Muscle layer of colon (tissue), 2 donors: ENCODE data around the gene SCUBE1.

Experiments
- H3K27ac ChIP-seq: one replicate; pipeline ENCODE4 v1.7.0; 2013; ENCODE audit warnings: low read depth, mild to moderate bottlenecking, low read length, moderate library complexity
- H3K27me3 ChIP-seq, 2 donors: one replicate each; pipeline ENCODE4 v1.7.0; 2013; ENCODE audit warnings: low read length in 2 of 2, mild to moderate bottlenecking in 2 of 2; ENCODE audit not compliant: insufficient read depth in 2 of 2, control insufficient read depth in 1 of 2
- H3K36me3 ChIP-seq: one replicate; pipeline ENCODE4 v1.7.0; 2013; ENCODE audit warnings: mild to moderate bottlenecking, low read length; ENCODE audit not compliant: insufficient read depth
- H3K4me1 ChIP-seq: one replicate; pipeline ENCODE4 v1.7.0; 2013; ENCODE audit warnings: mild to moderate bottlenecking, low read length; ENCODE audit not compliant: insufficient read depth
- H3K4me3 ChIP-seq, 2 donors: one replicate each; pipeline ENCODE4 v1.7.0; 2013; ENCODE audit warnings: low read length in 2 of 2, low read depth in 1 of 2, mild to moderate bottlenecking in 1 of 2, moderate library complexity in 1 of 2
- H3K9ac ChIP-seq: one replicate; pipeline ENCODE4 v1.7.0; 2013; ENCODE audit warnings: low read length
- H3K9me3 ChIP-seq: one replicate; pipeline ENCODE4 v1.7.0; 2013; ENCODE audit warnings: mild to moderate bottlenecking, low read length
- donor health status: abdominal sarcoma.
- donor health status: Adenocarcinoma of cecum.

Gene SCUBE1

GRCh38 chr22:43249789-43250471, 93.2 kb downstream of the SCUBE1 start:
- Histone ChIP-seq H3K4me1 (no peaks in the 10 kb centered on the region), H3K27me3 (no peaks in the 10 kb centered on the region), H3K9me3 (no peaks in the 10 kb centered on the region), H3K4me3 (no peak overlapping the region), H3K9ac (no peak overlapping the region), H3K27ac (no peak overlapping the region), H3K36me3 (no peaks in the 10 kb centered on the region)

DNA sequence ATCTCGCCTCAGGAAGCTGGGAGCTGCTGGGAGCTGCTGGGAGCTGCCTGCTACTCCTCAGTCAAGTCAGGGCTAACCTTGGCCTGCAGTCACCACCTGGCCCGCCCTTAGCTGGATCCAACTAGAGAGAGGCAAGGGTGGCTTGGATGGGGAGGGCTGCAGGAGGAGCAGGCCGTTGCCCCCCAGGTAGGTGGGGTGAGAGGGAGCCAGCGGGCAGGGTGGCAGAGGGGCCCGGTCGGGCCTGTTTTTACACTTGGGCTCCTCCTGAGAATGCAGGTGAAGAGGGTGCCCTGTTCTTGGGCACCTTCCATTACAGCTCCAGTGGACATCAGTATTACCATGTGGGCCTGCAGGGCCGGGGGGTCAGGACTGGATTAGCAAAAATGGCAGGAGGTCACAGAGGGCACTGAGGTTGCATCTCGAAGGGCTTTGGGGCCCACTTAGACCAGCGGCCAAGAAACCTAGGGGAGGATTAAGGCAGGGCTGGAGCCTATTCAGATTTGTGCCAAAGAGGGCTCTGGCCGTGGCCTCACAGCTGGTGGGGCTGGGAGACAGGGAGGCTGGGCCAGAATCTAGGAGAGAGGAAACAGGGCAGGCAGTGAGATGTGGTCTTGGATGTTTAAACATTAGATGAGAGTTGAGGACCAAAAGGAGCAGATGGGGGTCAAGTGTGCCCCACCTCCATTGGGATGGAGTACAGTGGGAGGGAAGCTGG, 95.5 kb downstream of the SCUBE1 start:
- Histone ChIP-seq H3K4me1 (no peaks in the 10 kb centered on the region), H3K36me3 (no peaks in the 10 kb centered on the region), H3K27ac (no peak overlapping the region), H3K27me3 (no peaks in the 10 kb centered on the region), H3K4me3 (no peak overlapping the region), H3K9ac (no peak overlapping the region), H3K9me3 (no peaks in the 10 kb centered on the region)

- Histone ChIP-seq H3K27ac (no peak overlapping the region), H3K4me1 (no peaks in the 10 kb centered on the region), H3K36me3 (no peaks in the 10 kb centered on the region), H3K9me3 (no peaks in the 10 kb centered on the region), H3K27me3 (no peaks in the 10 kb centered on the region), H3K9ac (no peak overlapping the region), H3K4me3 (no peak overlapping the region)
Measured at GRCh38 chr22:43246188-43246587, 97.0 kb downstream of the SCUBE1 start.

GRCh38 chr22:43245717-43246116, 97.5 kb downstream of the SCUBE1 start:
- Histone ChIP-seq H3K9ac (no peak overlapping the region), H3K4me3 (no peak overlapping the region), H3K4me1 (no peaks in the 10 kb centered on the region), H3K27me3 (peaks cover 0 to 3% of the 10 kb centered on the region in 2 donors), H3K9me3 (no peaks in the 10 kb centered on the region), H3K27ac (no peak overlapping the region), H3K36me3 (no peaks in the 10 kb centered on the region)

DNA sequence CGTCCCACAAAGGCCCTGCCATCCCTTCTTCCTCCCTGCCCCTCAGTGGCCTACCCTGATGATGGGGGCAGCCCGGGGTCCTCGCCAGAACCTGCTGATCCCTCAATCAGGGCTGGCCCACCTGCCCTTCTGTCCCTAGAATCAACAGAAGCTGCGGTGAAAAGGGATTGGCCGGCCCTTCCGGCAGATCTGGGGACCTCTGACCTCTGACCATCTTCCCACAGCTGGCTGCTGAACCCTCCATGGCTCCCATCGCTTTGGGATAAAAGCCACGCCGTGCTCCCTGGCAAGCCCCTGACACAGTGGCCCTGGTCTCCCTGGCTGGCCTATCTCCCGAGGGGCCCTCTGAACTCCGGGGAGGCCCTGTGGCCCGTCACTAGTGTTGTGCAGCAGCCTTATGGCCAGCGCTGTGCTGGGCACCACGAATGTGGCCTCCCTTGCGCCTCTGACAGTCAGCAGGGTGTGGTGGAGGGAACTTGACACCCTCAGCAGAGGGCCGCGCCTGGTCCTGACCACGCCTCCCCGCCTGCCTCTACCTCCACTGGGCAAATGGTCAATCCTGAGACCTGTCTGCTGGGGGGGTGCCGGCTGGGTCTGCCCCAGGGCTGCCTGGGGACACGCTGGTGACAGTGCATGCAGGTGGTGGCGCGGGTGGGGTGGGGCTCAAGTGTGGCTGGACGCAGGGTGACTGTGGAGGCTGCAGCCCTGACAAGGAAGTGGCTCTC, 98.2 kb downstream of the SCUBE1 start:
- H3K4me1 ChIP-seq, result peaks cover 4% of the 10 kb centered on the region
- no peak overlapping the region for H3K27ac ChIP-seq
- no peaks in the 10 kb centered on the region for H3K36me3 ChIP-seq
- H3K9ac ChIP-seq, result no peak overlapping the region
- H3K27me3 ChIP-seq, result peaks cover 0 to 10% of the 10 kb centered on the region in 2 donors
- no peak overlapping the region for H3K4me3 ChIP-seq
- no peaks in the 10 kb centered on the region for H3K9me3 ChIP-seq

GRCh38 chr22:43244402-43244801, 98.8 kb downstream of the SCUBE1 start:
- Histone ChIP-seq H3K36me3 (no peaks in the 10 kb centered on the region), H3K9ac (no peak overlapping the region), H3K27ac (no peak overlapping the region), H3K4me1 (peaks cover 7% of the 10 kb centered on the region), H3K27me3 (peaks cover 0 to 12% of the 10 kb centered on the region in 2 donors), H3K9me3 (no peaks in the 10 kb centered on the region), H3K4me3 (no peak overlapping the region)

DNA sequence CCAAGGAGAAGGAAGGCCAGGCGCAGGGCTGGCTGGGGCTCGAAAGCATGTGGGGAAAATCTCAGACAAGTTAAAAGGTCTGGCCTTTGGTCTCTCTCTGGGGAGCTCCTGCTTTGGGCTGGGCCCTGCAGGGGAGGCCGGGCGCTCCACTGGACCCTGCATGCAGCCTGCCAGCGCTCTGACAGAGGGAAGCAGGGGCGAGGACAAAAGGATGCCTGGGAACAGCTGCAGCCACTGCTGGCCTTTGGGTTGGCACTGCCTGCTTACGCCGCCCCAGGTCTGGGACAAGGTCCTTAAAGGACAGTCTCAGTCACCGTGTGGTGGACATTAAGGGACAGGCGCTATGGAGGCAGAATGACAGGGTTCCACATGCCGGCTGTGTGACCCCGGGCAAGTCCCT, 99.8 kb downstream of the SCUBE1 start:
- peaks cover 0 to 18% of the 10 kb centered on the region in 2 donors for H3K27me3 ChIP-seq
- peaks cover 7% of the 10 kb centered on the region for H3K4me1 ChIP-seq
- H3K36me3 ChIP-seq, result no peaks in the 10 kb centered on the region
- no peak overlapping the region for H3K27ac ChIP-seq
- no peaks in the 10 kb centered on the region for H3K9me3 ChIP-seq
- no peak overlapping the region for H3K4me3 ChIP-seq
- no peak overlapping the region for H3K9ac ChIP-seq

DNA sequence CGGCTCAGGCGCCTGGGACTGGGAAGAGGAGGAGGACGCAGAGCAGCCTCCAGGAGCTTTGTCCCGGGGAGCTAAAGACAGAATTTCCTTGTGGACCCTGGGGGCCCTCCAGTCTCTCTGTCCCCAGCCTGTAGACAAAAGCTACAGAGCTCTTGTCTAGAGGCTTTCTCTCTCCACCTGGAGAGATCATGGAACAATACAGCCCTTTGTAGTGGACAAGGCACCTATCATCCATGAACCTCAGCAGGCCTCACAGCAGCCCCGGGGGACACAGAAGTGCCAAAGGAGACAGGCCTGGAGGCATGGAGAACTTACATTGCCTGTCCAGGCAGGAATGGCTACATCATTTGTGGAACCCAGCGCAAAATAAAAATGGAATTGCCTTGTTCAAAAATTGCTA, 100.5 kb downstream of the SCUBE1 start:
- H3K4me3 ChIP-seq, result no peak overlapping the region
- H3K4me1 ChIP-seq, result peaks cover 7% of the 10 kb centered on the region
- H3K9me3 ChIP-seq, result no peaks in the 10 kb centered on the region
- no peak overlapping the region for H3K27ac ChIP-seq
- H3K36me3 ChIP-seq, result no peaks in the 10 kb centered on the region
- H3K9ac ChIP-seq, result no peak overlapping the region
- H3K27me3 ChIP-seq, result peaks cover 0 to 18% of the 10 kb centered on the region in 2 donors

- peaks cover 0 to 18% of the 10 kb centered on the region in 2 donors for H3K27me3 ChIP-seq
- H3K36me3 ChIP-seq, result no peaks in the 10 kb centered on the region
- no peak overlapping the region for H3K9ac ChIP-seq
- no peak overlapping the region for H3K4me3 ChIP-seq
- no peak overlapping the region for H3K27ac ChIP-seq
- H3K4me1 ChIP-seq, result peaks cover 7% of the 10 kb centered on the region
- H3K9me3 ChIP-seq, result no peaks in the 10 kb centered on the region
Measured at GRCh38 chr22:43241699-43242386, 101.3 kb downstream of the SCUBE1 start.

DNA sequence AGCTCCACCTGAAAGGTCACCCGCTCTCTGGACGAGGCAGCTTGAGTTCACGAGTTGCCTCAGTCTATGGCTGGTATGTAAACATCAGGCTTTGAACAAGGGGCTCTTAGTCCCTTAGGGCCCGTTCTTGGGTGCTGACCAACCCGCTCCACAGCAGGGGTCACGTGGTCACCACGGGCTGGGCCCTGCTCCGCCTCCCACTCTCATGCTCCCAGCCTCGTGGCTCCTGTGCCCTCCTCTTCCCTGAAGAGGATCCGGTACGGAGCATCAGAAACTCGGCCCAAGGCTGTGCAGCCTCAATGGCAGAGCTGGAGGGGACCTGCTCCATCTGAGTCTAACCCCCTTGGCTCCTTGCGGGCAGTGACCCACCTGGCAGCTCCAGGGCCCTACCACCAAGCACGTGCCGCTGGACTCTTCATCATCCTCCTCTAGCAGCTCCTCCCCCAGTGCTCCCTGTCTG, 102.0 kb downstream of the SCUBE1 start:
- Histone ChIP-seq H3K27me3 (peaks cover 0 to 18% of the 10 kb centered on the region in 2 donors), H3K36me3 (no peaks in the 10 kb centered on the region), H3K9ac (no peak overlapping the region), H3K4me3 (no peak overlapping the region), H3K27ac (no peak overlapping the region), H3K9me3 (no peaks in the 10 kb centered on the region), H3K4me1 (peaks cover 7% of the 10 kb centered on the region)

DNA sequence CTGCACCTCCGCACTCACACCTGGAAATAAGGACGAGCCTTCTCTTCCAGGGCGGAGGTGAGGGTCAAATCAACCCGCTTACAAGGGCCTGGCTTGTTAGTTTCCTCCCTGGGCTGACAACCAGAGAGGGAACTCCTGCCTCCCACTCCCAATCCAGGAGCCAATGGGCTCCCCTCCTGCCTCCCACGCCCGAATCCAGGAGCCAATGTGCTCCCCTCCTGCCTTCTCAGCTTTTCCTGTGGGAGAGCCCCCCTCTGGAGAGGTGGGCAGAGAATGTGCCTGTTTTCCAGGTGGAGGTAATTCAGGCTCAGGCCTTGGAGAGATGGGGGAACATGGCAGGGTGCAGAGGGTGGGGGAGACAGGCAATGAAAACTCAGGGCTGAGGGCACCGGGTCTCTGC, 102.6 kb downstream of the SCUBE1 start:
- Histone ChIP-seq H3K4me1 (peaks cover 7% of the 10 kb centered on the region), H3K9ac (no peak overlapping the region), H3K36me3 (no peaks in the 10 kb centered on the region), H3K27ac (no peak overlapping the region), H3K4me3 (no peak overlapping the region), H3K27me3 (peaks cover 0 to 18% of the 10 kb centered on the region in 2 donors), H3K9me3 (no peaks in the 10 kb centered on the region)
